GM19043 (cell line): Measurements from ENCODE around the gene APEH.
A peak's percentile ranks its signal among the peaks of the same experiment; 100 is the strongest.

Source experiments
- ATAC-seq: cut with Tn5 transposase; IDR thresholded peaks from one replicate; pipeline ENCODE4 v1.9.1; 2021; ENCODE audit warnings: low read depth; ENCODE audit not compliant: unreplicated experiment

Gene APEH

DNA sequence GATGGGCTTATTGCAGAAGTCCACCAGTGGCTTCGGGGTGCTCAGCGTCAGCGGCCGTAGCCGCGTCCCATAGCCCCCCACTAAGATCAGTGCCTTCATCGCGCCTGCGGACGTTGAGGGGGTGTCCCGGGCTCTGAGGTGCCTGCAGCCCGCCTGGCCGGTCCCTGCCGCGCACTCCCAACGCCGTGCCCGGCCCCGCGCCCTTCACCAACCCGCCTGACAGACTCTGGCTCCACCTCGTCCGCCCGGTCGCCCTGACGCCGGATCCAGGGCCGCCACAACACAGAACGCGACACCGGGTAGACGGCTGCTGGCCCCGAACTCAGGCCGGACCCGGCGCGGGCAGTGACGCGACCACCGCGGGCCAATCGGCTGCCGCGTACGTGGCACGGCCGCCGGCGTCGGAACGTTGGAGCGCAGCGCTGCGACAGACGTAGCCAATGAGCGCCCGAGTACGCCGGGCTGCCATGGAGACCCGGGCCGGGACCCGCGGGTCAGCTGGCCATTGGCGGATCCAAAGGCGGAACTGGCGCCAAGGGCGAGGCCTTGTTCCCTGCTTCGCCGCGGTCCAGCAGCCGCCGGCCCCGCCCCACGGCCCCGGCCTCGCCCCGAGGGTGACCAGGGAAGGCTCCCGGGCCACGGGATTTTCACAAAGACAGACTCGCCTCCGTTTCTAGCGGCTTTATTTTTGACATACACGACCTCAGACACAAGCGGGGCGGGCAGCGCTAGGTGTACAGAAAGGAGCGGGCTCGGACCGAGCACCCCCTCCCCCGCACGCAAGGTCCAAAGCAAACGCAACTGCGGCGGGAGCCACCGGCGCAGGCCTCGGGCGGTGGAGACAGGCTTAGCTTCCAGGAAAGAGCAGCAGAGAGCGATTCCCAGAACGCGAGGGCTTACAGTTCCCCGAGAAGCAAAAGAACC, 49.7 kb downstream of the APEH start, which contains the start of gene GMPPB:
TSS of gene GMPPB (minus strand) at position 324 of the 924 bp plus-strand sequence. CDS start at position 99, 225 bp downstream.
- peak; percentile 69 for ATAC-seq

GRCh38 chr3:49724586-49724985, 50.4 kb downstream of the APEH start:
- ATAC-seq, result no peak

- ATAC-seq, result no peak
These were observed 51.9 kb downstream of the APEH start for GRCh38 chr3:49725906-49726681.

DNA sequence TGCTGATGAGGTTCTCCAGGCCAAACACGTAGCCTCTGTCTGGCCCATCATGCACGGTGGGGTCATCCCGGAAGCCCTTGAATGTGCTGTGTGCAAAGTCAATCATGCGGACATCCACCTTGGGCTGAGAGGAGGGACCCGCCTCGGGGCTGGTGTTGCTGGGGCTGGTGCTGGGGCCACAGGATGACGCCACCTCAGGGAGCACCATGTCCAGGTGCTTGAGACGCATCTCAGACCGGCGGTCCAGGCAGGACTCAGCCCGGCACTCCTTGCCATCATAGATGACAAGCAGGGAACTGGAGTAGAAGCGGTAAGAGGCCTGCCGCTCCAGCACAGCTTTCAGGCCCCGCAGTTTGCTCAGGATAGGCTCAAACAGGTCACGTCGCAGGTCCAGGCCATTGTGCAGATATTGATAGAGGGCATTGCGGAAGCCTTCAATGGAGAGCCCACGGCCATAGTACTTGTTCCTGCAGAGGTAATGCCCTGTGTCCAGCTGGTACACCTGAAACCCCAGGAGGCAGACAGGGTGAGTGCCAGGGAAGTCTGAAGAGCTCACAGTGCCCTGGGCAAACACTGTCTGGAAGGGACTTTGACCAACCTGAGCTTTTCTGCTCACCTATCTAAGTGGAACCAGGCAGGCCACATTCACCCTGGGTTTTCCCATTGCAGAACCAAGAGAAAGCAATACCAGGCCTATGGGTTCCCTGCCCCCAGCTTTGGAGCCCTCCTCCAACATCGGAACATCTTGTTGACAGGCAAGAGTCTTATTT, 53.2 kb downstream of the APEH start:
- ATAC-seq, result no peak

DNA sequence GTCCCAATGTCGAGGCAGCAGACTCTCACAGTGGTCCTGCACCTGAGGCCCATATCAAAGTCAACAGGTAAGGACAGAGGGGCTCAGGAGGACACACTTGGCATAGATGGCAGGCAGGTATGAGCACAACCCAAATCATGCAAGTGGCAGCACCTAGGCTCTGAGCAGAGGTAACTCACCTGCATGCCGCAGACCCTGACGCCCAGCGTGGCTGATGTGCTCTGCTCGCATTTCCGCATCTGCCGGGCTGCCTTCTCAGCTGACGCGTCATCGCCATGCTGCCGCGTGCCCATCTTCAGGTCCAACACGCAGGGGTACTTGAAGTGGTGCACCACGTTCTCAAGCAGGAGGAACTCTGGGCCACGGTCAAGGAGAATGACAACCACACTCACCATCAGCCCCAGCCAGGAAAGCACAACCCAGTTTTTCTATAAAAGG, 53.8 kb downstream of the APEH start:
- ATAC-seq, result no peak

DNA sequence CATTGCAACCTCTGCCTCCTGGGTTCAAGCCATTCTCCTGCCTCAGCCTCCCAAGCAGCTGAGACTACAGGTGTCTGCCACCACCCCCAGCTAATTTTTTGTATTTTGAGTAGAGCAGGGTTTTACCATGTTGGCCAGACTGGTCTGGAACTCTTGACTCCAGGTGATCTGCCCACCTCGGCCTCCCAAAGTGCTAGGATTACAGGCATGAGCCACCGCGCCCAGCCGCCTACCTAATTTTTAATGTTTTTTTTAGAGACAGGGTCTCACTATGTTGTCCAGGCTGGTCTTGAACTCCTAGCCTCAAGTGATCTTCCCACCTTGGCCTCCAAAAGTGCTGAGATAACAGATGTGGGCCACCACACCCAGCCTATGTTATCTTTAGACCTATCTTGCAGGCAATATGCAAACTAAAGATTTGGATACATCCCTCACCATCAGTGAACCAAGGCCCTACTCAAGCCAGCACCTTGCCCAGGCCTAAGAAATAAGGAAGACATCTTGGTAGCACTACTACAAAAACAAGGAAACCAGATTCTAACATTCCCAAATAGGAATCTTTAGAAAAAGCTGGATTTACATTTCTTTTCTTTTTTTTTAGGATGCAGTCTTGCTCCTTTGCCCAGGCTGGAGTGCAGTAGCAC, 55.9 kb downstream of the APEH start:
- no peak for ATAC-seq

DNA sequence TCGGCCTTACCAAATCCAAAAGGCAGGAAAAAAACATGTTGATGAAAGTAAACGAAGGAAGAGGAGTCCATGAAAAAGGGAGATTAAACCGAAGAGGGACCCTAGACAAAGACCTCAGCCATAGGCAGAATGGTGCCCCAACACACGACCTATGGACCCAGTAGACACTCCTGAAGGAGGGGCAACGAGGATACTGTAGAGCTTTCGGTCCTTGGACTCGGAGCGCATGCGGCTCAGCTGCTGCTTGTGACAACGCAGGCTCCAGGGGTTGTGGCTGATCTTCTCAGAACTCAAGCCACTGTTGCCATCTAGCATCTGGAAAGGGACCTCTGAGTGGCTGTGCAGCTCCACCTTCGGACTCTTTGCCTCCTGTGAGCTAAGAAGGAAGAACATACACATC, 58.4 kb downstream of the APEH start:
- ATAC-seq, result no peak

- no peak for ATAC-seq
These were observed 59.4 kb downstream of the APEH start for GRCh38 chr3:49733551-49733950.
